AG09319 (cell line): ENCODE results near the gene PEX14.
"Not testable (repeated sequence)": the region's sequence is repeated elsewhere in the genome, so short reads cannot be mapped to it uniquely, and the experiment has no call there.

ENCODE experiments used
- DNase-seq: peaks from one replicate; pipeline ENCODE4 v3.0.0-alpha.2; 2010; ENCODE audit warnings: low read depth; ENCODE audit errors: extremely low read depth
- TF ChIP-seq, protein P1 (sequence below): IDR thresholded peaks from 2 replicates; pipeline ENCODE4 v1.5.1; 2011; ENCODE audit warnings: low read depth, mild to moderate bottlenecking, inconsistent platforms, low read length, moderate library complexity

The PEX14 gene

DNA sequence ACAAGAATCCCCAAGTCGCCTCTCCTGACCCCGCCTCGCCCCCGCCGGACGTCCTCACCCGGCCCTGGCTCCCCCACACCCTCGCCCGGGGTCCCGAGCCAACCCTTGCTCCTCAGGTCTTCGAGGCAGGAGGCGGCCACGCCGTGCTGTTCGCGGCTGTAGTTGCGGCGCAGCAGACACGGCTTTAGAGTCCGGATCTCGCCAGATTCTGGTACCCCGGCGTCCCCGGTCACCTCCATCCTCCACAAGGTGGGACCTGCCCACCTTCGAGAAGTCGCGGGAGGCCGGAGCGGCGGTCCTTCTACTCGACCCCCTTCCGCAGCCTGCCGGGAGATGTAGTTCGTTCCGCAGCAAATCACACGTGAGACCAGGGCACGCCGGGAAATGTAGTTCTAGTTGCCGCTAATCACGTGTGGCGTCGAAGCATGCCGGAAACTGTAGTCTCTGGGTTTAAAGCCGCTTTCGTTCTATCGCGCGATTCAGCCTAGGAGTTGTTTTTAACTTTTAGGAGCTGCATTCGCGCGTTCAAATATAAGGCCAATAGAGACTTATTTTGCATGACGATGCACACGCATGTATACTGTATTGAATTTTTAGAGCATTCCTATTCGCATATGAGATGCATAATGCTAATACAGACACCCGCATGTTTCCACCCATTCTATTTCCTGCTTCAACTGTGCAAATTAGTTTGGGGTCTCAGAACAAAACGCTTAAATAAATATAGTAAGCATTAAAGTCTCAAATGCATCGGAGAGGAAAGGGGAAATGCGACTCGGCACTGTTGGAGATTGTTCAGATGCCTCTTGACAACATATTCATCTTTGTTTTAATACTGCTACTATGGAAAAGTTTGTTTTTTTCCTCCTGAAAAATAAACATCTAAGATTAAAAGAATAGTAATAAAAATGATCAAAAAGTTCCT, 2.3 kb upstream of the PEX14 start, which contains the start of gene DFFA:
Gene DFFA (minus strand): TSS at position 310 of the 925 bp plus-strand sequence. CDS start 71 bp downstream, at position 239.
- TF ChIP-seq, protein P1, sequence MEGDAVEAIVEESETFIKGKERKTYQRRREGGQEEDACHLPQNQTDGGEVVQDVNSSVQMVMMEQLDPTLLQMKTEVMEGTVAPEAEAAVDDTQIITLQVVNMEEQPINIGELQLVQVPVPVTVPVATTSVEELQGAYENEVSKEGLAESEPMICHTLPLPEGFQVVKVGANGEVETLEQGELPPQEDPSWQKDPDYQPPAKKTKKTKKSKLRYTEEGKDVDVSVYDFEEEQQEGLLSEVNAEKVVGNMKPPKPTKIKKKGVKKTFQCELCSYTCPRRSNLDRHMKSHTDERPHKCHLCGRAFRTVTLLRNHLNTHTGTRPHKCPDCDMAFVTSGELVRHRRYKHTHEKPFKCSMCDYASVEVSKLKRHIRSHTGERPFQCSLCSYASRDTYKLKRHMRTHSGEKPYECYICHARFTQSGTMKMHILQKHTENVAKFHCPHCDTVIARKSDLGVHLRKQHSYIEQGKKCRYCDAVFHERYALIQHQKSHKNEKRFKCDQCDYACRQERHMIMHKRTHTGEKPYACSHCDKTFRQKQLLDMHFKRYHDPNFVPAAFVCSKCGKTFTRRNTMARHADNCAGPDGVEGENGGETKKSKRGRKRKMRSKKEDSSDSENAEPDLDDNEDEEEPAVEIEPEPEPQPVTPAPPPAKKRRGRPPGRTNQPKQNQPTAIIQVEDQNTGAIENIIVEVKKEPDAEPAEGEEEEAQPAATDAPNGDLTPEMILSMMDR: no peak

DNA sequence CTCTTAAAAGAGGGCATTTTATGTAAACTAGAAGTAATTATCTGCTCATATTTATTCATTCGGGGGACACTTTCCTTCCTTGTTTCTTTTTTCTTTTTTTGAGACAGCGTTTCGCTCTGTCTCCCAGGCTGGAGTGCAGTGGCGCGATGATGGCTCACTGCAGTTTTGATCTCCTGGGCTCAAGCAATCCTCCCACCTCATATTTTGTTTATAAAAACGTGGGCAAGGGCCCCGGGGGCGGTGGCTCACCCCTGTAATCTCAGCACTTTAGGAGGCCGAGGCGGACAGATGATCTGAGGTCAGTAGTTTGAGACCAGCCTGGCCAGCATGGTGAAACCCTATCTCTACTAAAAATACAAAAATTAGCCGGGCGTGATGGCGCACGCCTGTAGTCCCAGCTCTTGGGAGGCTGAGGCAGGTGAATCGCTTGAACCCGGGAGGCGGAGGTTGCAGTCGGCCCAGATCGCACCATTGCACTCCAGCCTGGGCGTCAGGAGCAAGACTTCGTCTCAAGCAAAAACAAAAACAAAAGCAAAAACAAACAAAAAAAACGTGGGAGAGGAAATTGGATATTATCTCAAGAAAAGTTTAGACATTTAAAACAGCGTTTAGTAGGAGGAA, 1.5 kb upstream of the PEX14 start:
- TF ChIP-seq, protein P1: no peak
- no peak for DNase-seq

More for the DNA sequence above, 2.3 kb upstream of the PEX14 start, which contains the start of gene DFFA:
- DNase-seq: peak; percentile 82

DNA sequence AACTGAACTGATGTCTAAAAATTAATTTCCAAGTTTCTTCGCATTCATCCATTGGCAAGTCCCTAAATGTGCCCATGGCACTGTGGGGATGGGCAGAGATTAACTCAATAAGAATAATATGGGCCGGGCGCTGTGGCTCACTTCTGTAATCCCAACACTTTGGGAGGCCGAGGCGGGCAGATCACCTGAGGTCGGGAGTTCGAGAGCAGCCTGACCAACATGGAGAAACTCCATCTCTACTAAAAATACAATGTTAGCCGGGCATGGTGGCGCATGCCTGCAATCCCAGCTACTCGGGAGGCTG, 489 bp upstream of the PEX14 start:
- not testable (repeated sequence) for DNase-seq

DNA sequence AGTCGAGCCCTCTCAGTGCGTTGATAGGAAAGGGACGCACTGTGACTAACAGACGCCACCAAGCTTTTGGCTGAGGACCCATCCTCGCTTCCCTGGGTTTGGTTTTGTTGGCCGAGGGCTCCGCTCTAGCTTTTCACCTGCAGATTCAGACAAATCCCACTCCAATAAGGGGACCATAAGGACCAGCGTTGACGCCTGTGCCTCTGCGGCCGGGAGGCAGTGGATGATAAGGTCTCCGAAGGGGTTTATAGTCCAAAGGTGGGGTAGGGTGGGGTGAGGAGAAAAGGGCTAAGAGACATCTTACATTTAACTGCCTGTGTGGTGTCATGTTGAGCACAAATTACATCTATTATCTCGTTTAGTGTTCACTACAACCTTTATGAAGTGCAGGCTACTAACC, 760 bp downstream of the PEX14 start:
- no peak for DNase-seq
- TF ChIP-seq, protein P1: no peak

DNA sequence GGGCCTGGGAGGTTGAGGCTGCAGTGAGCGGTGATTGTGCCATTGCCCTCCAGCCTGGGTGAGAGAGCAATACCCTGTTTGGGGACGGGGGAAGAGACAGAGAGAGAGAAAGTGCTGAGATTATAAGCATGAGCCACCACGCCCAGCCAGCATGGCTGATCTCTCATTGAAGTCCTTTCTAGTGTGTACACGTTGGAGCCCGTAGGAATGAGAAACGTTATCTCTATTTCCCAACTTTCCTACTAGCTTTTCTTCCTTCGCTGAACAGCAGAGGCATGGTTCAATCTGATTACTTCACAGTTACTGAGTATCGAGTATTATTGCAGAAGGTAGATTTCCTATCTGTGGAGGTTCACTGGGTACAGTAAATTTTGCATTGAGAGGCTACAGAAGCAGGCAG, 4.5 kb downstream of the PEX14 start:
- DNase-seq: no peak
- TF ChIP-seq, protein P1: no peak

DNA sequence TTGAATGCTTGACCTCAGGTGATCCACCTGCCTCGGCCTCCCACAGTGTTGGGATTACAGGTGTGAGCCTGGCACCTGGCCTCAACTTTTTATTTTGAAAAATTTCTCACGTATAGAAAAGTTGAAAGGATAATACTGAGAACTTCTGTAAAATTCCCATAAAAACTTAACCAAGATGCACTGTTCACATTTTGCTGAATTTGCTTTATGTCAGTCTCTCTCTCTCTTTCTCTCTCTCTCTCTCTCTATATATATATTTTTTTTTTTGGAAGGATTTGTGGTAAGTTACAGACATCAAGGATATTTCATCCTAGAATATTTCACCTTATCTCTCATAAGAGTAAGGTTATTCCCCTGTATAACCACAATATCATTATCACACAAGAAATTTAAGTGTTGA, 5.9 kb downstream of the PEX14 start:
- DNase-seq: no peak
- TF ChIP-seq, protein P1: no peak

DNA sequence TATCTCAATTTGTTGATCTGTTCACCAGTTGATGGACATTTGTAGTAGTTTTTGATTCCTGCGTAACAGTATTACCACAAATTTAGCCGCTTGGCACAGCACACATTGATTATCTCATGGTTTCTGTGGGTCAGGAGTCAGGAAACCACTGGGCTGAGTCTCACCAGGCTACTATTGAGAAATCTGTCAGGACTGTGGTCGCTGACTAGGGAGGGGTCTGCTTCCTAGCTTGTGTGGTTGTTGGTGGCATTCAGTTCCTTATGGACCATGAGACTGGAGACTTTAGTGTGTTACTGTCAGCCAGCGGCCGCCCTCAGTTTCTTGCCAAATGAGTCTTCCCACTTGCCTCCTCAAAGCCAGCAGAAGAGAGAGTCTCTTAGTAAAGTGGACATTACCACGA, 9.8 kb downstream of the PEX14 start:
- no peak for DNase-seq
- TF ChIP-seq, protein P1: no peak
